A549 (cell line): ENCODE data around the gene CD82. TPM values are rescaled to one million over a fixed set of nuclear protein-coding genes. Genes with fewer than 3 reads are reported as not detected.

ENCODE experiments used
- ATAC-seq, 2 experiments: fragments of 200-7000 bp in 1 of 2; fragments of >200 bp in 1 of 2; cut with Nextera tagmentation in 1 of 2; cut with Tn5 transposase in 1 of 2; 3 replicates each; pipeline versions ENCODE4 v1.8.0 to v1.9.1; 2018 to 2020; ENCODE audit warnings: mild to moderate bottlenecking in 1 of 2, moderate library complexity in 1 of 2
- CTCF ChIA-PET: fragments of 300-600 bp; sonication (Branson Sonifier 250); formaldehyde crosslinking; extraction: SDS; loops from one replicate; lab custom pipeline; 2021; ENCODE audit warnings: antibody characterized with exemption, inconsistent platforms; lab: Yijun Ruan, JAX
- POLR2A ChIA-PET: fragments of 350-600 bp; formaldehyde crosslinking; extraction: SDS; loops from one replicate; lab custom pipeline; 2021; ENCODE audit warnings: antibody characterized with exemption, inconsistent platforms; lab: Yijun Ruan, JAX
- DNase-seq, 2 experiments: peaks; one replicate each; pipeline versions ENCODE4 v3.0.0 to v3.0.0-alpha.2; 2011 to 2016; ENCODE audit warnings: low read depth in 1 of 2, low spot score in 1 of 2
- FAIRE-seq: peaks from 2 replicates; lab custom pipeline; 2011; peaks lifted over from hg19 to GRCh38; lab: Jason Lieb, UNC
- H3K27ac ChIP-seq, 2 experiments: fragments of >200 bp; sonication (Bioruptor Twin); formaldehyde crosslinking; 3 replicates each; pipeline ENCODE4 v1.5.1; 2016 to 2017
- H3K4me1 ChIP-seq: fragments of >200 bp; sonication (Bioruptor Twin); formaldehyde crosslinking; 3 replicates; pipeline ENCODE4 v1.6.1; 2016
- H3K4me2 ChIP-seq: fragments of >200 bp; sonication (Bioruptor Twin); formaldehyde crosslinking; 3 replicates; pipeline ENCODE4 v1.6.1; 2016
- H3K4me3 ChIP-seq: fragments of >200 bp; sonication (Bioruptor Twin); formaldehyde crosslinking; 3 replicates; pipeline ENCODE4 v1.5.1; 2016
- H3K9me3 ChIP-seq: fragments of >200 bp; sonication (Bioruptor Twin); formaldehyde crosslinking; 3 replicates; pipeline ENCODE4 v1.6.1; 2016
- CBX8 ChIP-seq: fragments of 200-600 bp; sonication (generic); IDR thresholded peaks from 2 replicates; pipeline ENCODE4 v1.6.1; 2016
- CHD2 ChIP-seq: fragments of 150-350 bp; IDR thresholded peaks from 2 replicates; pipeline ENCODE4 v1.6.1; 2014; ENCODE audit warnings: low read length; ENCODE audit not compliant: partially characterized antibody
- CTCF ChIP-seq: fragments of >200 bp; sonication (Bioruptor Twin); formaldehyde crosslinking; IDR thresholded peaks from 3 replicates; pipeline ENCODE4 v1.5.1; 2016
- EP300 ChIP-seq, 2 experiments: fragments of >200 bp; sonication (Bioruptor Twin); formaldehyde crosslinking; IDR thresholded peaks; 2 replicates in 1 of 2; 3 replicates in 1 of 2; pipeline ENCODE4 v1.6.1; 2016 to 2017
- ESRRA ChIP-seq: fragments of 150-350 bp; IDR thresholded peaks from 2 replicates; pipeline ENCODE4 v1.6.1; 2014; ENCODE audit warnings: mild to moderate bottlenecking, low read length, borderline replicate concordance
- FOSB ChIP-seq: fragments of 250-450 bp; sonication (Bioruptor Pico); IDR thresholded peaks from 2 replicates; pipeline ENCODE4 v1.5.0; 2020; ENCODE audit warnings: mild to moderate bottlenecking, moderate library complexity
- FOSL2 ChIP-seq, 2 experiments: fragments of 450-650 bp in 1 of 2; fragments of >200 bp in 1 of 2; sonication (Bioruptor Twin) in 1 of 2; formaldehyde crosslinking; IDR thresholded peaks; 2 replicates each; pipeline versions ENCODE4 v1.5.0 to v1.6.1; 2016 to 2020; ENCODE audit warnings: mild to moderate bottlenecking in 1 of 2, moderate library complexity in 1 of 2
- GATA3 ChIP-seq: IDR thresholded peaks from 2 replicates; pipeline ENCODE4 v1.6.1; 2012; ENCODE audit warnings: borderline replicate concordance
- HEYL ChIP-seq: fragments of 250-450 bp; sonication (Bioruptor Pico); IDR thresholded peaks from 2 replicates; pipeline ENCODE4 v1.8.0; 2021; ENCODE audit warnings: mild to moderate bottlenecking, moderate library complexity
- HMGXB4 ChIP-seq: fragments of 250-450 bp; sonication (Bioruptor Pico); IDR thresholded peaks from 2 replicates; pipeline ENCODE4 v1.5.0; 2021; ENCODE audit warnings: mild to moderate bottlenecking, moderate library complexity, borderline replicate concordance
- HOXB13 ChIP-seq: fragments of 250-450 bp; sonication (Bioruptor Pico); IDR thresholded peaks from 2 replicates; pipeline ENCODE4 v1.5.0; 2020; ENCODE audit warnings: low read depth, mild to moderate bottlenecking, moderate library complexity
- JUN ChIP-seq, 2 experiments: fragments of >200 bp; sonication (Bioruptor Twin); formaldehyde crosslinking; IDR thresholded peaks; 2 replicates in 1 of 2; 3 replicates in 1 of 2; pipeline ENCODE4 v1.6.1; 2016 to 2017
- MAX ChIP-seq: IDR thresholded peaks from 2 replicates; pipeline ENCODE4 v1.6.1; 2012
- NFE2L2 ChIP-seq: fragments of 150-350 bp; conservative IDR thresholded peaks from 2 replicates; pipeline ENCODE4 v1.6.1; 2014; ENCODE audit warnings: low read length
- PHF8 ChIP-seq: fragments of 200-600 bp; sonication (generic); IDR thresholded peaks from 2 replicates; pipeline ENCODE4 v1.6.1; 2016; ENCODE audit warnings: low read depth, mild to moderate bottlenecking, antibody characterized with exemption, moderate library complexity, borderline replicate concordance
- POLR2A ChIP-seq: IDR thresholded peaks from 2 replicates; pipeline ENCODE4 v1.6.1; 2012; ENCODE audit warnings: mild to moderate bottlenecking, low read length
- RCOR1 ChIP-seq: fragments of 150-350 bp; IDR thresholded peaks from 2 replicates; pipeline ENCODE4 v1.6.1; 2014; ENCODE audit warnings: antibody characterized with exemption, low read length, low read depth
- RFX5 ChIP-seq: fragments of 450-650 bp; IDR thresholded peaks from 2 replicates; pipeline ENCODE4 v1.7.1; 2014; ENCODE audit warnings: antibody characterized with exemption, mild to moderate bottlenecking, moderate library complexity
- RNF2 ChIP-seq: fragments of 200-600 bp; sonication (generic); IDR thresholded peaks from 2 replicates; pipeline ENCODE4 v1.6.1; 2016; ENCODE audit warnings: low read depth, mild to moderate bottlenecking, antibody characterized with exemption, moderate library complexity, borderline replicate concordance
- SREBF2 ChIP-seq: fragments of 450-650 bp; IDR thresholded peaks from 2 replicates; pipeline ENCODE4 v1.6.1; 2014; ENCODE audit warnings: mild to moderate bottlenecking, moderate library complexity
- TFCP2L1 ChIP-seq: fragments of 250-450 bp; sonication (Bioruptor Pico); IDR thresholded peaks from 2 replicates; pipeline ENCODE4 v1.5.0; 2021; ENCODE audit warnings: mild to moderate bottlenecking
- USF2 ChIP-seq: fragments of 450-650 bp; IDR thresholded peaks from 2 replicates; pipeline ENCODE4 v1.6.1; 2014; ENCODE audit warnings: antibody characterized with exemption
- ZC3H11A ChIP-seq: fragments of 450-650 bp; IDR thresholded peaks from 2 replicates; pipeline ENCODE4 v1.6.1; 2014; ENCODE audit warnings: antibody characterized with exemption, mild to moderate bottlenecking
- ZNF302 ChIP-seq: fragments of 250-450 bp; sonication (Bioruptor Pico); IDR thresholded peaks from 2 replicates; pipeline ENCODE4 v1.9.0; 2021; ENCODE audit warnings: inconsistent platforms, mild to moderate bottlenecking, moderate library complexity
- ZSCAN20 ChIP-seq: fragments of 250-450 bp; sonication (Bioruptor Pico); IDR thresholded peaks from 2 replicates; pipeline ENCODE4 v1.8.0; 2022; ENCODE audit warnings: mild to moderate bottlenecking, moderate library complexity
- WGBS: methylation state at CpG from one replicate; pipeline ENCODE4 v1.1.6; 2017; ENCODE audit errors: missing lambda C conversion rate; 5-methylcytosine and 5-hydroxymethylcytosine counted together
- polyA plus RNA-seq, 4 experiments: library from polyadenylated mRNA; depleted of rRNA in 3 of 4; stranded (reverse); fragments of >200 nt; fragmentation: RNase III in 1 of 4; extraction: RNeasy Plus Mini Kit Qiagen cat#74134 plus additional on column Dnase treatment in 1 of 4; gene quantifications; 2 replicates in 3 of 4; 3 replicates in 1 of 4; pipeline ENCODE4 v1.2.3, GENCODE V29; 2011 to 2017
- TF ChIP-seq, protein P1 (sequence below): fragments of >200 bp; sonication (Bioruptor Twin); formaldehyde crosslinking; IDR thresholded peaks from 3 replicates; pipeline ENCODE4 v1.6.1; 2016
- TF ChIP-seq, protein P2 (sequence below): fragments of 150-350 bp; IDR thresholded peaks from 2 replicates; pipeline ENCODE4 v1.6.1; 2014; ENCODE audit warnings: low read depth, mild to moderate bottlenecking, low read length

Gene CD82
- polyA plus RNA-seq, 2 of the 4 experiments (the other 2 are of a cell fraction), result 2.8 to 3.2 TPM

- POLR2A ChIA-PET, result interaction anchor here (0.6 kb wide), 1 partner anchor 24 kb away, joined by 3 read pairs; no protein-coding TSS in a partner anchor
- Histone ChIP-seq H3K4me2 (no peak overlapping the region), H3K4me1 (peaks cover 9% of the 10 kb centered on the region), H3K27ac (no peak overlapping the region), H3K4me3 (no peak overlapping the region), H3K9me3 (no peaks in the 10 kb centered on the region)
- TF ChIP-seq NFE2L2, result no peak
- TF ChIP-seq FOSB, result no peak
- TF ChIP-seq, protein P1, sequence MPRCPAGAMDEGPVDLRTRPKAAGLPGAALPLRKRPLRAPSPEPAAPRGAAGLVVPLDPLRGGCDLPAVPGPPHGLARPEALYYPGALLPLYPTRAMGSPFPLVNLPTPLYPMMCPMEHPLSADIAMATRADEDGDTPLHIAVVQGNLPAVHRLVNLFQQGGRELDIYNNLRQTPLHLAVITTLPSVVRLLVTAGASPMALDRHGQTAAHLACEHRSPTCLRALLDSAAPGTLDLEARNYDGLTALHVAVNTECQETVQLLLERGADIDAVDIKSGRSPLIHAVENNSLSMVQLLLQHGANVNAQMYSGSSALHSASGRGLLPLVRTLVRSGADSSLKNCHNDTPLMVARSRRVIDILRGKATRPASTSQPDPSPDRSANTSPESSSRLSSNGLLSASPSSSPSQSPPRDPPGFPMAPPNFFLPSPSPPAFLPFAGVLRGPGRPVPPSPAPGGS, result no peak
- TF ChIP-seq EP300 (IDR thresholded peaks at IDR 0.05), result no peak
- no peak for TF ChIP-seq CTCF
- TF ChIP-seq RFX5, result no peak
- no peak for TF ChIP-seq GATA3
- no peak for TF ChIP-seq HMGXB4
- TF ChIP-seq ZC3H11A, result no peak
- TF ChIP-seq HOXB13 (CRISPR knock-in tag), result no peak
- no peak for TF ChIP-seq CHD2
- no peak for TF ChIP-seq JUN (IDR thresholded peaks at IDR 0.05)
- TF ChIP-seq MAX, result no peak
- no peak for TF ChIP-seq ESRRA
- TF ChIP-seq, protein P2, sequence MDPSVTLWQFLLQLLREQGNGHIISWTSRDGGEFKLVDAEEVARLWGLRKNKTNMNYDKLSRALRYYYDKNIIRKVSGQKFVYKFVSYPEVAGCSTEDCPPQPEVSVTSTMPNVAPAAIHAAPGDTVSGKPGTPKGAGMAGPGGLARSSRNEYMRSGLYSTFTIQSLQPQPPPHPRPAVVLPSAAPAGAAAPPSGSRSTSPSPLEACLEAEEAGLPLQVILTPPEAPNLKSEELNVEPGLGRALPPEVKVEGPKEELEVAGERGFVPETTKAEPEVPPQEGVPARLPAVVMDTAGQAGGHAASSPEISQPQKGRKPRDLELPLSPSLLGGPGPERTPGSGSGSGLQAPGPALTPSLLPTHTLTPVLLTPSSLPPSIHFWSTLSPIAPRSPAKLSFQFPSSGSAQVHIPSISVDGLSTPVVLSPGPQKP, result no peak
- TF ChIP-seq RNF2, result no peak
- no peak for TF ChIP-seq USF2
- no peak for TF ChIP-seq RCOR1
- DNase-seq, result no peak
- FAIRE-seq, result no peak
- CTCF ChIA-PET, result interaction anchor here (1.2 to 13.0 kb wide), 5 partner anchors 9 to 40 kb away, joined by 3 to 139 read pairs (median 5); no protein-coding TSS in a partner anchor
- ATAC-seq, result no peak
- 61% methylated on average over 5 of the region's 5 CpGs for WGBS
Measured at GRCh38 chr11:44597358-44598012, 32.0 kb downstream of the CD82 start.

DNA sequence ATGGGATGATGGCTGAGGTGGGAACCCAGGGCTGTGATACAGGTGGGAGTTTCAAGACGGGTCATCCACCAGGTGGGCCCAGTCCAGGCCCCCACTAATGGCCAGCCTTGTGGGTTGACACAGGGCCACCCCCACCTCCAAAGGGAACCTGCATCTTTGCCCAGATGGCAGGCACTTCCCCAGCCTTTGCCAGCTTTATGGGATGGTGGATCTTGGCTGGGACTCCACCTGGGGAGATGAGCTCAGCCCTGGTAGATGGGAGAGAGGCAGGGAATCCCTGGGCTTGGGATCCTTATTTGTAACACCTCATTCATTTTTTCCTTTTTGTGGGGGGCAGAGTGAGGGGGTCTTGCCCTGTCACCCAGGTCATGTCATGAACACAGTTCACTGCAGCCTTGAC lies 33.4 kb downstream of the CD82 start:
- POLR2A ChIA-PET, result no interaction called here
- CTCF ChIA-PET, result interaction anchor here (0.7 to 13.0 kb wide), 12 partner anchors 8 to 313 kb away, joined by 3 to 139 read pairs (median 4); no protein-coding TSS in a partner anchor
- 30% methylated on average over 1 of the region's 1 CpG for WGBS

More for the DNA sequence above, 33.4 kb downstream of the CD82 start:
- FAIRE-seq (no peak), ATAC-seq (no peak), DNase-seq (no peak)
- H3K9me3 ChIP-seq, result no peaks in the 10 kb centered on the region
- no peak overlapping the region for H3K27ac ChIP-seq
- no peak overlapping the region for H3K4me3 ChIP-seq
- H3K4me1 ChIP-seq, result peaks cover 14% of the 10 kb centered on the region
- no peak for TF ChIP-seq POLR2A
- TF ChIP-seq SREBF2, result no peak
- TF ChIP-seq CBX8, result no peak
- no peak for TF ChIP-seq TFCP2L1 (CRISPR knock-in tag)
- no peak for TF ChIP-seq GATA3
- TF ChIP-seq FOSL2 (IDR thresholded peaks at IDR 0.05), result no peak
- TF ChIP-seq FOSL2 (CRISPR knock-in tag; IDR thresholded peaks at IDR 0.05), result no peak
- TF ChIP-seq ZNF302 (CRISPR knock-in tag), result no peak
- TF ChIP-seq ESRRA, result no peak
- no peak for TF ChIP-seq RCOR1
- no peak for TF ChIP-seq ZSCAN20
- no peak for TF ChIP-seq PHF8
- TF ChIP-seq JUN (IDR thresholded peaks at IDR 0.05), result no peak
- no peak for TF ChIP-seq HEYL (CRISPR knock-in tag)
- H3K4me2 ChIP-seq, result no peak overlapping the region
